Esophagus squamous epithelium (tissue), 5 donors: ENCODE results near the gene DNTT. TPM values are rescaled to one million over a fixed set of nuclear protein-coding genes. Genes with fewer than 3 reads are reported as not detected.

ENCODE experiments used
- DNase-seq: peaks from one replicate; lab custom pipeline; 2025; lab: John Stamatoyannopoulos, UW
- H3K27ac ChIP-seq, 4 donors: fragments of 200-600 bp; sonication (generic); one replicate each; pipeline ENCODE4 v1.5.1; 2016 to 2019; ENCODE audit warnings: mild to moderate bottlenecking in 1 of 4
- H3K27me3 ChIP-seq, 4 donors: fragments of 200-600 bp; sonication (generic); 1 replicate in 3 of 4; 2 replicates in 1 of 4; pipeline versions ENCODE4 v1.5.1 to v1.6.0; 2017 to 2021; ENCODE audit warnings: antibody characterized with exemption in 1 of 4
- H3K36me3 ChIP-seq, 3 donors: fragments of 200-600 bp; sonication (generic); one replicate each; pipeline ENCODE4 v1.5.1; 2016 to 2019
- H3K4me1 ChIP-seq, 3 donors: fragments of 200-600 bp; sonication (generic); one replicate each; pipeline ENCODE4 v1.5.1; 2017 to 2019
- H3K4me3 ChIP-seq, 4 donors: fragments of 200-600 bp; sonication (generic); 1 replicate in 3 of 4; 2 replicates in 1 of 4; pipeline ENCODE4 v1.5.1; 2016 to 2019; ENCODE audit warnings: mild to moderate bottlenecking in 2 of 4, moderate library complexity in 1 of 4
- H3K9me3 ChIP-seq, 3 donors: fragments of 200-600 bp; sonication (generic); one replicate each; pipeline ENCODE4 v1.5.1; 2016 to 2019
- POLR2A ChIP-seq, 4 donors: fragments of 450-650 bp; IDR thresholded peaks; one replicate each; pipeline ENCODE4 v1.6.1; 2017; ENCODE audit warnings: antibody characterized with exemption in 4 of 4, mild to moderate bottlenecking in 4 of 4, moderate library complexity in 3 of 4
- WGBS, 2 donors: methylation state at CpG; one replicate each; pipeline ENCODE4 v1.1.5; 2018; 5-methylcytosine and 5-hydroxymethylcytosine counted together
- intact Hi-C: fragments of 100-400 bp; cut with DNase I; formaldehyde crosslinking; loops from one replicate; pipeline ENCODE4 v1.15.0; 2022
- total RNA-seq, 4 donors: library from RNA; depleted of rRNA; stranded (reverse); fragments of >200 nt; gene quantifications; one replicate each; pipeline ENCODE4 v1.1.0, GENCODE V29; 2016
- TF ChIP-seq, protein P1 (sequence below), 6 experiments: fragments of 450-650 bp in 4 of 6; fragments of 200-600 bp in 2 of 6; sonication (generic) in 2 of 6; IDR thresholded peaks; one replicate each; pipeline ENCODE4 v1.5.1; 2016 to 2019; ENCODE audit warnings: antibody characterized with exemption in 6 of 6, mild to moderate bottlenecking in 4 of 6, moderate library complexity in 4 of 6
- donor health status: DM: yes; HTN: yes; CAD: no.

Gene DNTT
- total RNA-seq, 4 donors from 2014 or later = not detected

DNA sequence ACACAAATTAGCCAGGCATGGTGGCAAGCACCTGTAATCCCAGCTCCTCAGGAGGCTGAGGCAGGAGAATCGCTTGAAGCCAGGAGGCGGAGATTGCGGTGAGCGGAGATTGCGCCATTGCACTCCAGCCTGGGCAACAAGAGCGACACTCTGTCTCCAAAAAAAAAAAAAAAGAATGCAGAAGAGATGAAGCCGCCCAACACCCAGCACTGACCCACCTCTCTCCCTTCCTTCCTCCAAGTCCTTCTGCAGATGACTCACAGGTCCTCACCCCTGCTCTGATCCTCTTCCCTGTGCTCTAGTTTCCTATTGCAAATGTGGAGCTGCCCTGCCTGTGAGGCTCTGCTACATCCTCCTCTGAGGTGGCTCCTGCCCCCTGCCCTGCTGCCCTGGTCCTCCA lies 76.6 kb downstream of the DNTT start:
- Histone ChIP-seq H3K4me1 (peaks cover 0 to 20% (median 5%) of the 10 kb centered on the region in 3 donors), H3K9me3 (no peaks in the 10 kb centered on the region), H3K27ac (no peak overlapping the region), H3K27me3 (peaks cover 0 to 62% (median 0%) of the 10 kb centered on the region in 4 donors), H3K36me3 (no peaks in the 10 kb centered on the region), H3K4me3 (no peak overlapping the region)
- no peak for TF ChIP-seq POLR2A (IDR thresholded peaks at IDR 0.05)
- TF ChIP-seq, protein P1, sequence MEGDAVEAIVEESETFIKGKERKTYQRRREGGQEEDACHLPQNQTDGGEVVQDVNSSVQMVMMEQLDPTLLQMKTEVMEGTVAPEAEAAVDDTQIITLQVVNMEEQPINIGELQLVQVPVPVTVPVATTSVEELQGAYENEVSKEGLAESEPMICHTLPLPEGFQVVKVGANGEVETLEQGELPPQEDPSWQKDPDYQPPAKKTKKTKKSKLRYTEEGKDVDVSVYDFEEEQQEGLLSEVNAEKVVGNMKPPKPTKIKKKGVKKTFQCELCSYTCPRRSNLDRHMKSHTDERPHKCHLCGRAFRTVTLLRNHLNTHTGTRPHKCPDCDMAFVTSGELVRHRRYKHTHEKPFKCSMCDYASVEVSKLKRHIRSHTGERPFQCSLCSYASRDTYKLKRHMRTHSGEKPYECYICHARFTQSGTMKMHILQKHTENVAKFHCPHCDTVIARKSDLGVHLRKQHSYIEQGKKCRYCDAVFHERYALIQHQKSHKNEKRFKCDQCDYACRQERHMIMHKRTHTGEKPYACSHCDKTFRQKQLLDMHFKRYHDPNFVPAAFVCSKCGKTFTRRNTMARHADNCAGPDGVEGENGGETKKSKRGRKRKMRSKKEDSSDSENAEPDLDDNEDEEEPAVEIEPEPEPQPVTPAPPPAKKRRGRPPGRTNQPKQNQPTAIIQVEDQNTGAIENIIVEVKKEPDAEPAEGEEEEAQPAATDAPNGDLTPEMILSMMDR (IDR thresholded peaks at IDR 0.05) = no peak
- WGBS, 2 donors = 84% methylated on average over 7 of the region's 7 CpGs
- DNase-seq = no peak
- intact Hi-C loops = no loop called here

DNA sequence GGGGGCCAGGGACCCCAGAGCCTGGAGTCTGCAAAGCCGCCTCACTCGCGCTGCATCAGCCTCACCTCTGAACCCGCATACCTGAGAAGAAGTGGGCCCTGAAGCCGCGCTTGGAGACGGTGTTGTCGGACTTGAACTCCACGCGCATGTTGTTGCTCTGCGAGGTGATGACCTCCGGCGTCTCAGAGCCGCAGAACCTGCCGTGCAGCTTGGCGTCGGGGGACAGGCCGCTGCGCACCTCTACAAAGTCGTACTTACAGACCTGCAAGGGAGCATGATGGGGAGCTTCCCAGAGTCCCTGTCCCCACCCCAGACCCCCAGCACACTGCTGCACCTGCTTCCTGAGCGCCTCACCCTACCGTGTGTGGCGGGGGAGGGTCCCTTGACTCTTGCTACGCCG lies 80.3 kb downstream of the DNTT start:
- H3K36me3 ChIP-seq = no peaks in the 10 kb centered on the region
- intact Hi-C loops = no loop called here
- DNase-seq = no peak
- no peak overlapping the region for H3K27ac ChIP-seq
- no peak overlapping the region for H3K4me3 ChIP-seq
- TF ChIP-seq, protein P1 (IDR thresholded peaks at IDR 0.05) = no peak
- TF ChIP-seq POLR2A (IDR thresholded peaks at IDR 0.05) = no peak
- peaks cover 0 to 7% (median 0%) of the 10 kb centered on the region in 3 donors for H3K4me1 ChIP-seq
- whole genome bisulfite sequencing, 2 donors = 43 to 61% methylated on average over 16 to 25 of the region's 25 CpGs
- H3K27me3 ChIP-seq = peaks cover 0 to 62% (median 0%) of the 10 kb centered on the region in 4 donors
- H3K9me3 ChIP-seq = no peaks in the 10 kb centered on the region

DNA sequence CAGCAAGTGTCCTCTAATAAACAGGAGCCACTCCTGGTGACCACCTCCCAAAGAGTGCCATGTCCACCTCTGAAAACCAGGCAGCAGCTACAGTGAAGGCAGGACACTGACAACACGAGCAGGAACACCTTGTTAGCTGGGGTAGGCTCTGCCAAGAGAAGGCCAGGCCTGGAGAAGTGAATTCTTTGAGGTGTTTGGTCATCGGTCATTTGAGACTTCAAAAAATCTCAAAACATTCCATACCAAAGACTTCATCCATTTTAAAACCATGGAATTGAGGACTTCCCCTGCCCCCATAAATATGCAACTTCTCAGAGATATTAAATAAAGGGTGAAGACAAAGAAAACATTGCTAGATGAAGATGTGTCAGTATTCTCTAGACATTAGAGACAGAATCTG lies 82.9 kb downstream of the DNTT start:
- Histone ChIP-seq H3K36me3 (no peaks in the 10 kb centered on the region), H3K27me3 (peaks cover 0 to 68% (median 0%) of the 10 kb centered on the region in 4 donors), H3K9me3 (no peaks in the 10 kb centered on the region), H3K27ac (no peak overlapping the region), H3K4me3 (no peak overlapping the region), H3K4me1 (peaks cover 0 to 23% (median 0%) of the 10 kb centered on the region in 3 donors)
- DNase-seq = no peak
- WGBS, 2 donors = 79 to 83% methylated on average over 1 to 2 of the region's 2 CpGs
- TF ChIP-seq, protein P1 (IDR thresholded peaks at IDR 0.05) = no peak
- TF ChIP-seq POLR2A (IDR thresholded peaks at IDR 0.05) = no peak
- intact Hi-C loops = no loop called here

DNA sequence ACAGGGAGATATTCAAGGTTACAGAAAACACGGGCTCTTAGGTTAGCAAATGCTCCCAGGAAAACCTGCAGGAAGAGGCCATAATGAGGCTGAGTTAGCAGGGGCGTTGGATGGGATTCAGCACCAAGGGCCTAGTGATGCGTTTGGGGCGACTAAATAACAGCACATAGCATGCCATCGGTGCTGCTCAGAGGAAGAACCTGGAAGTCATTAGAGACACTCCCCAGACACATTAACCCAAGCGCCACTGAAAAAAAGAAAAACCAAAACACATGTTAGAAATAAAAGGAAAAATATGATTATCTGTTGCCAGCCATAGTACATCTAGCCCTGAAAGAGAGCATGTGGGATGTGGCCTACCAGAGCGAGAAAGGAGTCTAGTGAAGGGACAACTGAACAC lies 83.4 kb downstream of the DNTT start:
- no peak overlapping the region for H3K27ac ChIP-seq
- peaks cover 0 to 70% (median 0%) of the 10 kb centered on the region in 4 donors for H3K27me3 ChIP-seq
- H3K36me3 ChIP-seq = no peaks in the 10 kb centered on the region
- no peak overlapping the region for H3K4me3 ChIP-seq
- no peak for DNase-seq
- 76 to 84% methylated on average over 7 of the region's 7 CpGs for WGBS, 2 donors
- H3K9me3 ChIP-seq = no peaks in the 10 kb centered on the region
- intact Hi-C loops = no loop called here
- H3K4me1 ChIP-seq = peaks cover 0 to 23% (median 0%) of the 10 kb centered on the region in 3 donors
- no peak for TF ChIP-seq POLR2A (IDR thresholded peaks at IDR 0.05)
- TF ChIP-seq, protein P1 (IDR thresholded peaks at IDR 0.05) = no peak

Other genes with a start within 250 kb of the DNTT start
- gene ZNF518A, start 174.1 kb upstream of the DNTT start, total RNA-seq = 10 to 100 TPM in 2 of 4 donors, 1 to 10 TPM in 2; 8.3 to 16.4 (median 12.1) TPM
- 10 to 100 TPM; 28.2 to 50.5 (median 35.9) TPM for gene BLNK, start 32.9 kb upstream of the DNTT start, total RNA-seq
- gene OPALIN, start 54.6 kb downstream of the DNTT start, total RNA-seq = not detected
- under 1 TPM in 2 of 4 donors, not detected in 2; 0.40 to 0.62 TPM for gene TLL2, start 209.5 kb downstream of the DNTT start, total RNA-seq